NCI-H1436 (cell line): ENCODE measurements around the gene UBE4A.
"Not testable (repeated sequence)": the region's sequence is repeated elsewhere in the genome, so short reads cannot be mapped to it uniquely, and the experiment has no call there.

Experiments used
- DNase-seq: peaks from one replicate; lab custom pipeline; 2025; lab: John Stamatoyannopoulos, UW

UBE4A gene

DNA sequence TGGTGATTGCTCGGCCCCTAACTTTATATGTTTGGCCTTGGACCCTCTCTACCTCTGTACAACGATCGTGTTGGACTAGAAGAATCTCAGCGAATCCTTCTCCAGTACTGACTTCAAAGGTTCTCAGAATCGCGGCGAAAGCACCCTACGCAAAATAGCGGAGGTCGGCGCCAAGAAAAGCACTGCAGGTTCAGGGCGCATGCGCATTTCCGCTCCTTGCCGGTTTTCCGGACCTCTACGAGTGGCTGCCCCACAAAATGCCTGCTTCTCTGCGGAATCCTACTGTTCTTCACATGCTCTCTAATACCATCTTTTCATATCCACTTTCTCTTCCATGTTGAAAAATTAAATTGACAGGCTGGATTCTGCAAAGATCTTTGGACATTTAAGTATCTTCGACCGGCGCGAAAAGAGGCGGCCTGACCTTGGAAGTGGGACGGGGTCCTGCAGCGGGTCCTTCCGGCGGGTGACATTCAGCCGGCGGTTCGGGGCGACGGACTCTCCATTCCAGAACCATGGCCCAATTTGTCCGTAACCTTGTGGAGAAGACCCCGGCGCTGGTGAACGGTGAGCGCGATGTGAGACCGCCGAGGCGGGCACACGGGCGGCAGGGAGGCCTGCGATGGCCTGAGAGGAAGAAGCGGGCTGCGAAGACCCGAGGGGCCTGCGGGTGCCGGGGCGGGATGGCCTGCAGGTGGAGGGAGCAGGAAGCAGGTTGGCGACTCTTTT lies 41.9 kb downstream of the UBE4A start, which contains the start of gene ATP5MG:
TSS of gene ATP5MG (plus strand) at position 456 of the 729 bp plus-strand sequence. CDS start at position 516, 60 bp downstream.
- peak; percentile 91 for DNase-seq

DNA sequence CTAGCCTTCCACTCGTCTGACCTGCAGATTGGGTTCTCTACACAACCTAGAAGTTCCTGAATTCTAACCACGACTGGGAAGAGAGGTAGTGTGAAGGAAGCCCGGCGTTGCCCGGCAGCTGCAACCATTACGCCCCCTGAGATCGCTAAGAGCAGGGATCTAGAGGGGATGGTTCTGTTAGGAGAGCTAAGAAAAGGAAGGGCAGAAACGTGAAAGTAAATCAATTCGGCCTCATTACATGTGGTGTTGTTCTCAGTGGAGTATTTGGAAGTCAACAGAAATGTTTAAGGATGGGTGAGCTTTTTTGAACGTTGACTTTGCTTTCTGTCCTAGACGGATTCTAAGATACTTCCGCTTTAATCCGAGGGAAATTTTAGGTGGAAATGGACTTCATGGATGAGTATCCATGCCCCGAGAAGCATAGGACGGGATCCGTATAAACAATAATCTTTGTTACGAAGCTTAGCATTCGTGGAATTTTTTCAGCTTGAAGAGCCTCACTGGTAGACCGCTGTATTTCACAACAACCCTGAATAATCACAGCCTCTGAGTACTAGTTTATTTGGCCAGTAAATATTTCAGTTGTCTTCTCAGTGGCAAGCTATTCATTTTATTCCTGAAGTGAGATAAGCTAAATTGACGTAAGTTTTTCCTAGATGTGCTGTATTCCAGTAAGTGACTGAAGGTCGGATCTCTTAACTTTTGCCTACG lies 42.6 kb downstream of the UBE4A start:
- no peak for DNase-seq

DNA sequence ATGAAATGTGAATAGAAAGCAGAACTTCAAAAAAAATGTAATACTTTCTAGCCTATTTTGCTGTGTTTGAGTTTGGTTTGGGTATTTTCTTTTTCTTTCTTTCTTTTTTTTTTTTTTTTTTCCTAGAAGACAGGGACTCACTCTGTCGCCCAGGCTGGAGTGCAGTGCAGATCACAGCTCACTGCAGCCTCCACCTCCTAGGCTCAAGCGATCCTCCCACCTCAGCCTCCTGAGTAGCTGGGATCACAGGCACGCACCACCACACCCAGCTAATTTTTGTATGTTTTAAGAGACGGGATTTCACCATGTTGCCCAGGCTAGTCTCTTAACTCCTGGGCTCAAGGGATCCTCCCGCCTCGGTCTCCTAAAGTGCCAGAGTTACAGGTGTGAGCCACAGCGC lies 43.2 kb downstream of the UBE4A start:
- not testable (repeated sequence) for DNase-seq

DNA sequence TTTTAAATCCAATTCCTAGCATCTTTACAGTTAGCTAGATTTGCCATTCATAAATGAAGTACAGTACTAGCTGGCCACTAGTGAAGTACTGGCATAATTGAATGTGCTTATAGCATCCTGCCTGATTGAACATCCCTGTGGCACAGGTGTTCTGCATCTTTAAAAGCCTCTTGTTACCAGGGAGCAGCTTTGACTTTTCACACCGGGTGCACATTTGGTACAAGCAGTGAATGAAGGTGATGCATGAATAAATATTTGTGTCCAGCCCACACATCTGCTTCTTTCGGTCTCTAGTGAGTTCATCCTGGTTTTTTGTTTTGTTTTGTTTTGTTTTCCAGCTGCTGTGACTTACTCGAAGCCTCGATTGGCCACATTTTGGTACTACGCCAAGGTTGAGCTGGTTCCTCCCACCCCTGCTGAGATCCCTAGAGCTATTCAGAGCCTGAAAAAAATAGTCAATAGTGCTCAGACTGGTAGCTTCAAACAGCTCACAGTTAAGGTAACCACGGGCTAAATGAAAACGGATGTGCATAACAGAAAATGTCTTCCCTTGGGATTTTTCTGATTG lies 47.3 kb downstream of the UBE4A start:
- DNase-seq = no peak

DNA sequence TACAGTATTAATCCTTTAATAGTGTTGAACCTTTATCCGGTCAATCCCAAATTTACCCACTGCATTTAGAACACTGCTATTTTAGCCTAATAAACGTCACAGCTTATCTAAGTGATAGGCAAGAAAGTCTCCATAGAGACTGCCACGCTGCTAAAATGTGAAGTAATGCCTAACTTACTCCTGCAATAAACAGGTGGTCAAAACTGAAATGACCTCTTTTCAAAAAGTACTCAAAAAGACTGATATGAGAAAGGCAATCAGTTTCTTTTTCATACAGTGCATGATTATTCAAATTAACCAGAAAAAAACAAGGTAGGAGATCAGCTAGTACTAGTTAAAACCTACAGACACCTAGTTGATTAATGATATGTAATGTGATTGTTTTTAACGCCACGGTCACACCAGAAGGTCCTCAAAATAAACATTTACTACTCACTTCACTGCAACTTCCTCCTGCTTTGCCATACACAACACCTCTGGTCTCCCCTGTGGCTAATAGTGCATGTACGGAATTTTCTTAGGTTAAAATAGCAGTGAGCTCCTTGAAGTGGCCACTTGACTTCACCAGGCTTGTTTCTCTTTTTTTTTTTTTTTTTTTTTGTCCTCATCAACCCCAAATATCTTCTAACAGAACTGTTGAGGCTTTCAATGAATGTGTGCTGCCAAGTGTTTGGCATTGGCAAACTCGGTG lies 50.8 kb downstream of the UBE4A start:
- no peak for DNase-seq

- DNase-seq = no peak
Measured at GRCh38 chr11:118411530-118411929, 52.1 kb downstream of the UBE4A start.

- DNase-seq = no peak
Measured at GRCh38 chr11:118412921-118413320, 53.5 kb downstream of the UBE4A start.

DNA sequence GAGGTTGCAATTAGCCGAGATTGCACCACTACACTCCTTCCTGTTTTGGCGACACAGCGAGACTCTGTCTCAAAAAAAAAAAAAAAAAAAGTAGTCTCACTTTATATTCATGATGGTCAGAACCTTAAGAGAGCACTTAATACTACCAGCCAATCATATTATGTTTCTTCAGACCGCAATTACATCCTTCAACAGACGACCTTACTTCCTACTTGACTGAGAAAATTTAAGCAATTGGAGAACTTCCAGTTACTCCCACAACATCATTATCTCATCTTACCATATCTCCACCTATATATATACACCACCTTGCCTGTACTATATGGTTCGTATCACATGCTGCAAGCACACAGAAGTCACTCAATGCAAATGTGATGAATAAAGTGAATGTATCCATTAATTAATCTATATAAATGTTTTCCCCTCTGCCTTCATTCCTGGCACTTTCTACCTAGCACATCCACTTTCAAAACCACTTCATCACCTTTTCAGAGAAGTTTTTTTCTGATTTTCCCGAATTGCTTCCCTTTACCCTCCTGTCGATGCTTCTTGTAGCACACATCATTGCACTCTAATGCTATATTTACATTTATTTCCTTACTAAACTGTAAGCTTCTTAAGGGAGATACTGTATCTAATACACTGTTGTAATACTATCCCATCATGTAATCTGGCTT lies 55.8 kb downstream of the UBE4A start:
- no peak for DNase-seq

GRCh38 chr11:118415739-118416068 lies 56.3 kb downstream of the UBE4A start:
- no peak for DNase-seq

DNA sequence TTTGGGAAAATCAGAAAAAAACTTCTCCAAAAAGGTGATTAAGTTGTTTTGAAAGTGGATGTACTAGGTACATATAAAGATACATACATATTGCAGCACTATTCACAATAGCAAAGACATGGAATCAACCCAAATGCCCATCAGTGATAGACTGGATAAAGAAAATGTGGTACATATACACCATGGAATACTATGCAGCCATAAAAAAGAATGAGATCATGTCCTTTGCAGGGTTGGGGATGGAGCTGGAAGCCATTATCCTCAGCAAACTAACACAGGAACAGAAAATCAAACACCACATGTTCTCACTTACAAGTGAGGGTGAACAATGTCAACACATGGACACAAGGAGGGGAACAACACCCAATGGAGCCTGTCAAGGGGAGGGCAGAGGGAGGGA lies 57.5 kb downstream of the UBE4A start:
- DNase-seq = not testable (repeated sequence)

GRCh38 chr11:118417801-118418200 lies 58.4 kb downstream of the UBE4A start:
- no peak for DNase-seq

DNA sequence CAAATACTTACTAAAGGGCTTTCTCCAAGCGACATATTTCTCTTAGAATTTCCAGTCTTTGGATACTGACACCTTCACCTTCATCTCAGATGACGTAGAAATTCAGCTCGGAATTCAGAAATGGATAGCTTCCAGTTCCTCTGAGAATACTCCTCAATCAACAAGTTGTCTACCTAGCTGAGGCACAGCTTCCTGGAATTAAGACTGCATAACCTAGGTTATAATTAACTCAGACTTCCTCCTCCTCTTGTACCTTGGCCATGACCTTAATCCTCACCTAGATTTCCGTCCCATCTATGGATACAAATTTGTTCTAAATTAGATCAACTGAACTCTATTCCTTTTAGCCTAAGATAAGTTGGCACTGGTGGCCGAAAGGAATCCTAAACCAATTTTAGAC lies 59.4 kb downstream of the UBE4A start:
- DNase-seq = no peak

- DNase-seq = no peak
Measured at GRCh38 chr11:118427707-118428106, 68.3 kb downstream of the UBE4A start.

DNA sequence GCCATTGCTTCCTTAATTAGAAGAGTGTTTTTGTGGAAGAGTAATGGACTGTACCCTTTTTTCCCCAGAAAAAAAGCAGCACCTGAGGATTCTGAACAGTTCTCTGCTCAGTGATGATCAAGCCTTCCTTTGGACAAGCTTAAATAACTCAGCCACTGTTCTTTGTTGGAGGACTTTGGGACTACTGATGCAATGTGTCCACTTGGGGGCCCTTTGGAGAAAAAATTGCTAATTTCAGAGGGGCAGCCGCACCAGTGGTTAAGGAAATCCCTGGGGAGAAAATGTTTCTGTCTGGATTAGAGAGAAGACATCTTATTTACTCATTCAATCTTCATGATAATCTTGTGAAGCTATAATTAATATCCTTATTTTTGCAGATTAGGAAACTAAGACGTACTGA lies 71.6 kb downstream of the UBE4A start:
- no peak for DNase-seq

- peak; percentile 40 for DNase-seq
Measured at GRCh38 chr11:118434123-118434552, 74.7 kb downstream of the UBE4A start.

- DNase-seq = no peak
Measured at GRCh38 chr11:118434553-118435289, 75.3 kb downstream of the UBE4A start.

GRCh38 chr11:118435290-118435892 lies 76.0 kb downstream of the UBE4A start:
- DNase-seq = peak; percentile 88

- peak; percentile 97 for DNase-seq
Measured at GRCh38 chr11:118435893-118436624, 76.7 kb downstream of the UBE4A start, which contains the start of gene KMT2A. Gene KMT2A, plus strand, starts transcription at chr11:118436492. Its CDS starts 21 bp downstream, at chr11:118436513.

- DNase-seq = no peak
Measured at GRCh38 chr11:118436639-118437207, 77.3 kb downstream of the UBE4A start.
